LNCaP clone FGC (cell line): Measurements from ENCODE around the gene STARD3NL.

Experiments
- DNase-seq: peaks from one replicate; pipeline ENCODE4 v3.0.0-alpha.2; 2011; ENCODE audit warnings: low read depth
- H3K4me3 ChIP-seq: 2 replicates; pipeline ENCODE4 v1.5.1; 2011; ENCODE audit warnings: mild to moderate bottlenecking, low read depth, low read length, control low read depth
- TF ChIP-seq, protein P1 (sequence below): IDR thresholded peaks from 2 replicates; pipeline ENCODE4 v1.5.1; 2012; ENCODE audit warnings: mild to moderate bottlenecking; ENCODE audit not compliant: control insufficient read depth, insufficient read depth; ENCODE audit errors: extremely low read depth

The STARD3NL gene, protein sequence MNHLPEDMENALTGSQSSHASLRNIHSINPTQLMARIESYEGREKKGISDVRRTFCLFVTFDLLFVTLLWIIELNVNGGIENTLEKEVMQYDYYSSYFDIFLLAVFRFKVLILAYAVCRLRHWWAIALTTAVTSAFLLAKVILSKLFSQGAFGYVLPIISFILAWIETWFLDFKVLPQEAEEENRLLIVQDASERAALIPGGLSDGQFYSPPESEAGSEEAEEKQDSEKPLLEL

DNA sequence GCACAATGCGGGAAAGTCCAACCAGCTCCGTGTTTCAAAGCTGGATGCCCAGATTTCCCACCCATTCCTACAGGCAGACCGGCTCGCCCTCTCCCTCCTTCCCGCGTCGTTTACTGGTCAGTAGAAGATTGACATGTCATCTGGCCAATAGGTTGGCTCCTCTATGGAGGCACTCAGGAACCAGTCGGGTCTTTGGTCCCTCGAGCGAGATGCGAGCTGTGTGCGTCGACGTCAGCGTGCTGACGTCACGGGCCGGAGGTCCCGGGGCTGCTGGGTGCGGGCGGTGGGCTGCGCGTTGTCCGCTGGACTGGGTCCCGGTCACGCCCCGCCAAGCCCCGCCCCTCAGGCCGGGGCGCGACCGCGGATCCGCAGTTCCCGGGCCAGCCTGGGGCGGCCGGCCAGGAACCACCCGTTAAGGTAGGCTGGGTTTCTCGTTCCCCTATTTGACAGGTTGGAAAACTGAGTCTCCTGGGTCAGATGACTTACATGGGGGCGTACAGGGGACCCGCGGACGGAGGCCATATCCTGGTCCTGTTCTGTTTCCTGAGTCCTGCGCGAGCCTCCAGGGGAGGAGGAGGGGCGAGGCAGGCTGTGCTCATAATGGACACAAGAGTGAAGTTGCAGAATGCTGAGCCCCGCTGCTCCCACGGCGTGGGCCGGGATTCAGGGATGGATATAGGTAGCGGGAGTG is at the start of gene STARD3NL:
Gene STARD3NL (plus strand): TSS at position 242 of the 691 bp plus-strand sequence. CDS start 29,260 bp downstream, outside the sequence.
- peak within 1 kb of the TSS; percentile 85 for H3K4me3 ChIP-seq
- peak; percentile 100 for DNase-seq
- TF ChIP-seq, protein P1, sequence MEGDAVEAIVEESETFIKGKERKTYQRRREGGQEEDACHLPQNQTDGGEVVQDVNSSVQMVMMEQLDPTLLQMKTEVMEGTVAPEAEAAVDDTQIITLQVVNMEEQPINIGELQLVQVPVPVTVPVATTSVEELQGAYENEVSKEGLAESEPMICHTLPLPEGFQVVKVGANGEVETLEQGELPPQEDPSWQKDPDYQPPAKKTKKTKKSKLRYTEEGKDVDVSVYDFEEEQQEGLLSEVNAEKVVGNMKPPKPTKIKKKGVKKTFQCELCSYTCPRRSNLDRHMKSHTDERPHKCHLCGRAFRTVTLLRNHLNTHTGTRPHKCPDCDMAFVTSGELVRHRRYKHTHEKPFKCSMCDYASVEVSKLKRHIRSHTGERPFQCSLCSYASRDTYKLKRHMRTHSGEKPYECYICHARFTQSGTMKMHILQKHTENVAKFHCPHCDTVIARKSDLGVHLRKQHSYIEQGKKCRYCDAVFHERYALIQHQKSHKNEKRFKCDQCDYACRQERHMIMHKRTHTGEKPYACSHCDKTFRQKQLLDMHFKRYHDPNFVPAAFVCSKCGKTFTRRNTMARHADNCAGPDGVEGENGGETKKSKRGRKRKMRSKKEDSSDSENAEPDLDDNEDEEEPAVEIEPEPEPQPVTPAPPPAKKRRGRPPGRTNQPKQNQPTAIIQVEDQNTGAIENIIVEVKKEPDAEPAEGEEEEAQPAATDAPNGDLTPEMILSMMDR = no peak

DNA sequence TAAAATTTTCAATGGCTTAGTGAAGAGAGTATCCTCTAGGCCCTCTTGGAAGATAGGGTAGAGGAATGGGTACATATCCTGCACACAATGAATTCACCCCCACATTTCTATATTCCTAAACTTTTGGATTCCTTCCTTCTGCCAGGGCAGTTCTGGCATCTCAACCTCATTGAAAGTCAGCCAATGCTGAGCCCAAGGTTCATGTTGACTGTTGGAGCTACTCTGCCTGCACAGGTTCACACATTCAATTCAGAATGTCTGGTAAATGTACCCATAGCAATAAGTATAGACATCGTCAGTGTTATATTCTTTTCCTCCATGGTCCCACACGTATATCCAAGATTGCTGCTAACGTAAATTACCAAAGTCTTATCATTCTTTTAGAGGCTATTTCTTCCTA is 48.9 kb upstream of the STARD3NL start:
- TF ChIP-seq, protein P1 = no peak
- DNase-seq = no peak
- H3K4me3 ChIP-seq = no peak overlapping the region

DNA sequence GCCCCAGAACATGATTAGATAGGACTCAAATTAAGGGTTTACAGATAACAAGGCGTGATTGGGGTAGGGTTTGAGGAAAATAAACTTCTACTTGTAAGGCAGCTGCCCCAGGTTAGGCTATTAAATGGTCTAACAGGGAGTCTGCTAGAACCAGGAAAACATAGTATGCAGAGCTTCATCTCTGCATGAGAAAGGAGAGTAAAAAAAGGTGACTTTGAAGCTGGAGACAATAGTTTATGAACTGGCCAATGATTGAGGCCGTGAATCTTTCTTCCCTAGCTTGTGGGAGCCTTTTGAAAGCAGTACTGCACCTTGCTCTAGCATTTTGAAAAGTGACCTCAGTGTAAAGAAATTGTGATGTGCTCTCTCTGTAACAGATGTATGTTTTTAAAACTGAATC is 48.5 kb upstream of the STARD3NL start:
- H3K4me3 ChIP-seq = no peak overlapping the region
- TF ChIP-seq, protein P1 = no peak
- DNase-seq = no peak

DNA sequence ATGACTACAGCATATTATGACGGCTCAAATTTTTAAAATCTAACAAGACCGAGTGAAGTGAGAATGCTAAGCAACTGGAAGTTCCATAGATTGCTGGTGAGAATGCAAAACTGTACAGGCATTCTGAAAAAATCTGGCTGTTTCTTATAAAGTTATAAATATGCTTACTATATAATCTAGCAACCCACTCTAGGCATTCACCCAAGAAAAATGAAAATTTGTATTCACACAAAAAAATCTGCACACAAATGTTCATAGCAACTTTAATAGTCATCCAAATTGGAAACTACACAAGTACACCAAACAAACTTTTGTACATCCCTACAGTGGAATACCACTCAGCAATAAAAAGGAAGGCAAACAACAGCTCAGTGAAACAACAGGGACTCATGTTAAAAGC is 39.9 kb upstream of the STARD3NL start:
- TF ChIP-seq, protein P1 = no peak
- no peak for DNase-seq
- no peak overlapping the region for H3K4me3 ChIP-seq

DNA sequence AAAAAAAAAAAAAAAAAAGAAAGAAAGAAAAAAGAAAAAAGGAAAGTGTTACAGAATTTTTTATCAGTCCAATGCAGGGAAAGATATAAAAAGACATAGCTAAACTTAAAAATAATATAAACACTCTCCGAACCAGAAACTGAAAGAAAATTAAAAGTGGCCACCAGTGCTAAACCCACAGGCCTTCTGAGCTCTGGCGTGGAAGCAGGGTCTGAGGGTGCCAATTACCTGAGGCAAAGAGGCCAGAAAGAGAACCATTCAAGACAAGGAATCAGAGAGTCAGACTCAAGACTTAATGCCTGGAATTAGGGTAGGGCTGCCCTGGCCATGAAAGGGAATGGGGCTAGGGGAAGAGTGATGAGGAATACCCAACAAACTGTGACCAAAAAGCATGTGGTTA is 36.9 kb upstream of the STARD3NL start:
- H3K4me3 ChIP-seq = no peak overlapping the region
- DNase-seq = no peak
- TF ChIP-seq, protein P1 = no peak

DNA sequence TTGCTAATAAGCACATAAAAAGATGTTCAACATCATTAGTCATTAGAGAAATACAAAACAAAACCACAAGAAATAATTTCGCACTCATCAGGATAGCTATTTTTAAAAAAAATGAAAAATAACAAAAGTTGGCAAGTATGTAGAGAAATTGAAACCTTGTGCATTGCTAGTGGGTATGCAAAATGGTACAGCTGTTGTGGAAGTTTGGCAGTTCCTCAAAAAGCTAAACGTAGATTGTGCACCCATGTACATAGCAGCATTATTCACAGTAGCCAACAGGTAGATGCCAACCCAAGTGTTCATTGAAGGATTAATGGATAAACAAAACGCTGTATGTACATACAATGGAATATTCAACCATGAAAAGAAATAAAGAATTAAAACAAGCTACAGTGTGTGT is 35.3 kb upstream of the STARD3NL start:
- TF ChIP-seq, protein P1 = no peak
- no peak for DNase-seq
- H3K4me3 ChIP-seq = no peak overlapping the region
